Astrocyte (in vitro differentiated cells and primary cell): ENCODE measurements around the gene PHAF1. TPM values are rescaled to one million over a fixed set of nuclear protein-coding genes. Genes with fewer than 3 reads are reported as not detected.

Source experiments
- DNase-seq: peaks from one replicate; pipeline ENCODE4 v3.0.0-alpha.2; 2010; ENCODE audit warnings: low read depth
- FAIRE-seq: peaks from 2 replicates; lab custom pipeline; 2011; peaks lifted over from hg19 to GRCh38; lab: Jason Lieb, UNC
- H2AFZ ChIP-seq: 2 replicates; pipeline ENCODE4 v1.6.0; 2012; ENCODE audit warnings: low read depth, low read length, inconsistent platforms
- H3K27ac ChIP-seq: 2 replicates; pipeline ENCODE4 v1.5.1; 2011; ENCODE audit warnings: low read depth, low read length, inconsistent platforms
- H3K27me3 ChIP-seq: 2 replicates; pipeline ENCODE4 v1.6.0; 2011; ENCODE audit warnings: low read length, inconsistent platforms; ENCODE audit not compliant: insufficient read depth
- H3K36me3 ChIP-seq: 2 replicates; pipeline ENCODE4 v1.5.1; 2011; ENCODE audit warnings: low read length, inconsistent platforms; ENCODE audit not compliant: insufficient read depth
- H3K4me1 ChIP-seq: 2 replicates; pipeline ENCODE4 v1.5.1; 2011; ENCODE audit warnings: low read length, inconsistent platforms; ENCODE audit not compliant: insufficient read depth
- H3K4me2 ChIP-seq: 2 replicates; pipeline ENCODE4 v1.6.0; 2012; ENCODE audit warnings: low read length, inconsistent platforms
- H3K4me3 ChIP-seq: 2 replicates; pipeline ENCODE4 v1.5.1; 2011; ENCODE audit warnings: low read depth, mild to moderate bottlenecking, low read length, inconsistent platforms; ENCODE audit not compliant: insufficient read depth
- H3K79me2 ChIP-seq: 2 replicates; pipeline ENCODE4 v1.6.0; 2012; ENCODE audit warnings: mild to moderate bottlenecking, low read length, inconsistent platforms; ENCODE audit not compliant: insufficient read depth
- H3K9ac ChIP-seq: 2 replicates; pipeline ENCODE4 v1.6.0; 2012; ENCODE audit warnings: mild to moderate bottlenecking, low read length, inconsistent platforms
- H3K9me3 ChIP-seq: 2 replicates; pipeline ENCODE4 v1.5.1; 2012; ENCODE audit warnings: low read depth, mild to moderate bottlenecking, low read length, inconsistent platforms; ENCODE audit not compliant: insufficient read depth
- H4K20me1 ChIP-seq: 2 replicates; pipeline ENCODE4 v1.6.0; 2012; ENCODE audit warnings: low read length, inconsistent platforms; ENCODE audit not compliant: insufficient read depth
- H3K27ac Mint-ChIP-seq: one replicate; pipeline ENCODE4 v1.8.0; 2021; ENCODE audit warnings: mild to moderate bottlenecking, mixed read lengths; ENCODE audit not compliant: unreplicated experiment
- H3K27me3 Mint-ChIP-seq: one replicate; pipeline ENCODE4 v1.8.0; 2021; ENCODE audit warnings: low read depth, mixed read lengths; ENCODE audit not compliant: unreplicated experiment
- H3K36me3 Mint-ChIP-seq: one replicate; pipeline ENCODE4 v1.8.0; 2021; ENCODE audit warnings: low read depth, mixed read lengths; ENCODE audit not compliant: unreplicated experiment
- H3K4me1 Mint-ChIP-seq: one replicate; pipeline ENCODE4 v1.8.0; 2021; ENCODE audit warnings: low read depth, mixed read lengths; ENCODE audit not compliant: unreplicated experiment
- H3K4me3 Mint-ChIP-seq: one replicate; pipeline ENCODE4 v1.8.0; 2021; ENCODE audit warnings: mild to moderate bottlenecking, moderate library complexity, mixed read lengths; ENCODE audit not compliant: unreplicated experiment
- H3K9me3 Mint-ChIP-seq: one replicate; pipeline ENCODE4 v1.8.0; 2021; ENCODE audit warnings: mild to moderate bottlenecking, mixed read lengths; ENCODE audit not compliant: unreplicated experiment
- EZH2 ChIP-seq: IDR thresholded peaks from 2 replicates; pipeline ENCODE4 v1.6.1; 2012; ENCODE audit warnings: mild to moderate bottlenecking, low read length, inconsistent platforms; ENCODE audit not compliant: insufficient read depth
- total RNA-seq: library from RNA; stranded (reverse); gene quantifications from 2 replicates; pipeline ENCODE4 v1.2.1, GENCODE V29; 2021
- TF ChIP-seq, protein P1 (sequence below): IDR thresholded peaks from 2 replicates; pipeline ENCODE4 v1.5.1; 2011; ENCODE audit warnings: low read depth, mild to moderate bottlenecking, inconsistent platforms, low read length, moderate library complexity; ENCODE audit not compliant: insufficient read depth

The PHAF1 gene
- total RNA-seq, 1 donor from 2014 or later = 17.1 TPM

DNA sequence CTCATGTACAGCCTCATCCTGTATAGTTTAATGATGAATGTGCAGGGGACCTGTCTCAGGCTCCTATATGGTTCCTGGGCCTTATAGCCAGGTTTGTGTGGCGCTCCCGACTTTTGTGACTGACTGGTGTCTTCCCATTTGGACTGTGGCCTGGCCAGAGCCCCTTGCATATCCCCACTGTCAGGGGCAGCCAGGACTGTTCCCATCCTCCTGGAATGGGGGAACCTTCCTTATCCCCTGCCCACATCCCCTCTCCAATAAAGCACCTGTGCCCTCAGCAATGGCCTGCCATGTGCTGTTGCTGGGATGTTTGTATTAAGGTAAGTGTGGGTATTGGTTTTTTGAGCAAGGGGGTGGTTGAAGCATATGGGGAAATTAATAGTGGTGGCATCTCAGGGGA lies 38.5 kb downstream of the PHAF1 start:
- no peak overlapping the region for H3K27ac Mint-ChIP-seq

DNA sequence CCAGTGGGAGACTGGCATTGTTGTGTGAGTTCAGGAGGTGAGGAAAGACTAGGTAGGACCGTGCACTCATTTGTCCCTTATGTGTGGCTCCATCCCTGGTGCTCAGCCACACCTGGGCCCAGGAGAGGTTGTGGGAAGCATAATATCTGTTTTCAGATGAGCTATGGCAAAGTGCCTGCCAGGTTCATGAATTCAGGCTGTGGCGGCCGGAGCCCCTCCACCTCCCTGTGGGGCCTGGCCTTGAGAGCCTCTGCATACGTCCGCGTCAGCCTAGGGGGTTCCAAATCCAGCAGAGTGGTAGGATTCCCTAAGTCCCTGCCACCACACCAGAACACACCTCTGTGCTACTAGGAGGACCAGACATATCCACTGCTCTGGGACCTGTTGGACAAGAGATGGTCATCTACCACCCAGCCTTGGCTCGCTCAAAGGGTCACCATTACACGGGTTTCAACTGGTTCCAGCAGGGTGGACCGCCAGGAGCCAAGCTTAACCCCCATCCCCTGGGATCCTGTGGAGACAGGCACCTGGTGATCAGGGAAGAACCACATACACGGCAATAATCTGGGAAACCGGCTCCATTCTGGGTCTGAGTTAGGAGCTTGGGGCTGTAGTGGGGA lies 39.0 kb downstream of the PHAF1 start:
- TF ChIP-seq, protein P1, sequence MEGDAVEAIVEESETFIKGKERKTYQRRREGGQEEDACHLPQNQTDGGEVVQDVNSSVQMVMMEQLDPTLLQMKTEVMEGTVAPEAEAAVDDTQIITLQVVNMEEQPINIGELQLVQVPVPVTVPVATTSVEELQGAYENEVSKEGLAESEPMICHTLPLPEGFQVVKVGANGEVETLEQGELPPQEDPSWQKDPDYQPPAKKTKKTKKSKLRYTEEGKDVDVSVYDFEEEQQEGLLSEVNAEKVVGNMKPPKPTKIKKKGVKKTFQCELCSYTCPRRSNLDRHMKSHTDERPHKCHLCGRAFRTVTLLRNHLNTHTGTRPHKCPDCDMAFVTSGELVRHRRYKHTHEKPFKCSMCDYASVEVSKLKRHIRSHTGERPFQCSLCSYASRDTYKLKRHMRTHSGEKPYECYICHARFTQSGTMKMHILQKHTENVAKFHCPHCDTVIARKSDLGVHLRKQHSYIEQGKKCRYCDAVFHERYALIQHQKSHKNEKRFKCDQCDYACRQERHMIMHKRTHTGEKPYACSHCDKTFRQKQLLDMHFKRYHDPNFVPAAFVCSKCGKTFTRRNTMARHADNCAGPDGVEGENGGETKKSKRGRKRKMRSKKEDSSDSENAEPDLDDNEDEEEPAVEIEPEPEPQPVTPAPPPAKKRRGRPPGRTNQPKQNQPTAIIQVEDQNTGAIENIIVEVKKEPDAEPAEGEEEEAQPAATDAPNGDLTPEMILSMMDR = no peak
- TF ChIP-seq EZH2 = no peak

More for the DNA sequence above, 38.5 kb downstream of the PHAF1 start:
- Mint-ChIP-seq H3K9me3 (peaks cover 4% of the 10 kb centered on the region), H3K4me1 (no peaks in the 10 kb centered on the region), H3K36me3 (peaks cover 29% of the 10 kb centered on the region), H3K4me3 (no peak overlapping the region), H3K27me3 (peaks cover 19% of the 10 kb centered on the region)
- DNase-seq (no peak), FAIRE-seq (no peak)
- no peaks in the 10 kb centered on the region for H3K79me2 ChIP-seq
- peaks cover 23% of the 10 kb centered on the region for H4K20me1 ChIP-seq
- H3K27me3 ChIP-seq = peaks cover 2% of the 10 kb centered on the region
- no peaks in the 10 kb centered on the region for H3K9me3 ChIP-seq
- peaks cover 31% of the 10 kb centered on the region for H3K36me3 ChIP-seq
- H3K4me2 ChIP-seq = no peak overlapping the region
- peaks cover 2% of the 10 kb centered on the region for H3K4me1 ChIP-seq
- TF ChIP-seq, protein P1 = no peak
- TF ChIP-seq EZH2 = no peak
- no peak overlapping the region for H2AFZ ChIP-seq
- H3K4me3 ChIP-seq = no peak overlapping the region
- H3K9ac ChIP-seq = no peak overlapping the region
- H3K27ac ChIP-seq = no peak overlapping the region

More for the DNA sequence above, 39.0 kb downstream of the PHAF1 start:
- DNase-seq = no peak
- H3K27ac Mint-ChIP-seq = peak overlapping the region; percentile 41
- H3K4me2 ChIP-seq = no peak overlapping the region
- H3K36me3 ChIP-seq = peaks cover 26% of the 10 kb centered on the region
- no peak overlapping the region for H3K27ac ChIP-seq
- no peak overlapping the region for H3K9ac ChIP-seq
- no peak overlapping the region for H2AFZ ChIP-seq
- no peak for FAIRE-seq
- peaks cover 23% of the 10 kb centered on the region for H3K27me3 Mint-ChIP-seq
- H3K9me3 ChIP-seq = no peaks in the 10 kb centered on the region
- peaks cover 23% of the 10 kb centered on the region for H4K20me1 ChIP-seq
- peak overlapping the region; percentile 57 for H3K4me3 Mint-ChIP-seq
- peaks cover 2% of the 10 kb centered on the region for H3K4me1 ChIP-seq
- peaks cover 4% of the 10 kb centered on the region for H3K9me3 Mint-ChIP-seq
- H3K27me3 ChIP-seq = peaks cover 5% of the 10 kb centered on the region
- no peaks in the 10 kb centered on the region for H3K79me2 ChIP-seq
- peaks cover 25% of the 10 kb centered on the region for H3K36me3 Mint-ChIP-seq
- H3K4me1 Mint-ChIP-seq = no peaks in the 10 kb centered on the region
- H3K4me3 ChIP-seq = no peak overlapping the region
